ENCODE data around the gene NKAIN2.

The NKAIN2 gene

DNA sequence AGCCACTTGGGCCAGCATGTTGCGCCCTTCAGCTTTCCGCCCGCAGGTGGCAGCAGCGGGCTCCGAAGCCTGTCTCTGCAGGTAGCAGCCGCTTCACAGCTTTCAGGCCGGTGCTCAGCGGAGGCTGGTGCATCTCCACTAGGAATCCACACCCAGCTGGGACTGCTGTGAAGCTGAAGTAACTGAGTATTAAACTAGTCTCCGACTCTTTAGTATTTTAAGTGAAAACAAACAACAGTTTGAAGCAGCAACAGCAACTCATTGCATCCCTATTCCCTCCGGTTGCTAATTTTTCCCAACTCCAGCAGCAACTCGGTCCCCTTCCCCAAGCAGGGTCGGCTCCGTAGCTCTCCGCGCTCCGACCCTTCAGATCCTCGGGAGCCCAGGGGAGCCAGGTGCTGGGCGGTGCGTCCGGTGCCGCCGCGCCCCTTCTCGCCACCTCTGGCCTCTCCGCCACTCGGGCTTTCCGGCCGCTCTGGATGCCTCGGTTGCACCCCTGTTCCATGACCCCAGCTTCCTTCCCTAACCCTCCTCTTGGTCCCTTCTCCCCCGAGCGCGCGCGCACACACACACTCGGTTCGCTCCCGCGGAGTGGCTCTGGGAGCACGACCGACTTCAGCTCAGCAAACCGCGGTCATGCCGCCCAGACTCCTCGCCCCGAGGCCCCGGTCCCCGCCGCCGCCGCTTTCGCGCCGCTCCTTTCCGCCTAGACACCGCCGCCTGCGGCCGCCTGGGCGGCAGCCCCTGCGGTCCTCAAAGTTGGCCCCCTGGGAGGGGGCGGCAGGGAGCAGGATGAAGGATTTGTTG, 765 bp upstream of the NKAIN2 start (continued):
- no peak for TF ChIP-seq ZNF132 (tag by site-specific recombination; IDR thresholded peaks at IDR 0.05; ENCODE audit: borderline replicate concordance)
- peak; percentile 74 for TF ChIP-seq ZBTB48 (tag by site-specific recombination; IDR thresholded peaks at IDR 0.05)
- TF ChIP-seq, protein P1, sequence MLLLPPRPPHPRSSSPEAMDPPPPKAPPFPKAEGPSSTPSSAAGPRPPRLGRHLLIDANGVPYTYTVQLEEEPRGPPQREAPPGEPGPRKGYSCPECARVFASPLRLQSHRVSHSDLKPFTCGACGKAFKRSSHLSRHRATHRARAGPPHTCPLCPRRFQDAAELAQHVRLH (tag by site-specific recombination; IDR thresholded peaks at IDR 0.05) = no peak
- TF ChIP-seq ZNF354C (tag by site-specific recombination; IDR thresholded peaks at IDR 0.05; ENCODE audit: borderline replicate concordance, low read depth) = no peak
- TF ChIP-seq BCL11B (tag by site-specific recombination; IDR thresholded peaks at IDR 0.05; ENCODE audit: low read depth) = no peak
- peak; percentile 50; the same call in 1 of the 2 replicates for TF ChIP-seq ZNF10 (tag by site-specific recombination; IDR thresholded peaks at IDR 0.05)
- TF ChIP-seq, protein P2, sequence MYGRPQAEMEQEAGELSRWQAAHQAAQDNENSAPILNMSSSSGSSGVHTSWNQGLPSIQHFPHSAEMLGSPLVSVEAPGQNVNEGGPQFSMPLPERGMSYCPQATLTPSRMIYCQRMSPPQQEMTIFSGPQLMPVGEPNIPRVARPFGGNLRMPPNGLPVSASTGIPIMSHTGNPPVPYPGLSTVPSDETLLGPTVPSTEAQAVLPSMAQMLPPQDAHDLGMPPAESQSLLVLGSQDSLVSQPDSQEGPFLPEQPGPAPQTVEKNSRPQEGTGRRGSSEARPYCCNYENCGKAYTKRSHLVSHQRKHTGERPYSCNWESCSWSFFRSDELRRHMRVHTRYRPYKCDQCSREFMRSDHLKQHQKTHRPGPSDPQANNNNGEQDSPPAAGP (tag by site-specific recombination; IDR thresholded peaks at IDR 0.05) = peak; percentile 27; the same call in 1 of the 2 replicates
- TF ChIP-seq, protein P3, sequence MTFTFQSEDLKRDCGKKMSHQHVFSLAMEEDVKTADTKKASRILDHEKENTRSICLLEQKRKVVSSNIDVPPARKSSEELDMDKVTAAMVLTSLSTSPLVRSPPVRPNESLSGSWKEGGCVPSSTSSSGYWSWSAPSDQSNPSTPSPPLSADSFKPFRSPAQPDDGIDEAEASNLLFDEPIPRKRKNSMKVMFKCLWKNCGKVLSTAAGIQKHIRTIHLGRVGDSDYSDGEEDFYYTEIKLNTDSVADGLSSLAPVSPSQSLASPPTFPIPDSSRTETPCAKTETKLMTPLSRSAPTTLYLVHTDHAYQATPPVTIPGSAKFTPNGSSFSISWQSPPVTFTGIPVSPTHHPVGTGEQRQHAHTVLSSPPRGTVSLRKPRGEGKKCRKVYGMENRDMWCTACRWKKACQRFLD (tag by site-specific recombination; IDR thresholded peaks at IDR 0.05) = no peak
- TF ChIP-seq KLF8 (tag by site-specific recombination; IDR thresholded peaks at IDR 0.05) = peak; percentile 31; the same call in 1 of the 2 replicates
- TF ChIP-seq ZNF768 (tag by site-specific recombination; IDR thresholded peaks at IDR 0.05) = no peak
- no peak for TF ChIP-seq HOXA7 (CRISPR knock-in tag; IDR thresholded peaks at IDR 0.05; ENCODE audit: borderline replicate concordance)
- no peak for TF ChIP-seq ZNF514 (tag by site-specific recombination; IDR thresholded peaks at IDR 0.05)
- no peak for TF ChIP-seq ZNF155 (tag by site-specific recombination; IDR thresholded peaks at IDR 0.05)
- TF ChIP-seq ZNF16 (tag by site-specific recombination; IDR thresholded peaks at IDR 0.05; ENCODE audit: low read depth) = no peak
- TF ChIP-seq, protein P4, sequence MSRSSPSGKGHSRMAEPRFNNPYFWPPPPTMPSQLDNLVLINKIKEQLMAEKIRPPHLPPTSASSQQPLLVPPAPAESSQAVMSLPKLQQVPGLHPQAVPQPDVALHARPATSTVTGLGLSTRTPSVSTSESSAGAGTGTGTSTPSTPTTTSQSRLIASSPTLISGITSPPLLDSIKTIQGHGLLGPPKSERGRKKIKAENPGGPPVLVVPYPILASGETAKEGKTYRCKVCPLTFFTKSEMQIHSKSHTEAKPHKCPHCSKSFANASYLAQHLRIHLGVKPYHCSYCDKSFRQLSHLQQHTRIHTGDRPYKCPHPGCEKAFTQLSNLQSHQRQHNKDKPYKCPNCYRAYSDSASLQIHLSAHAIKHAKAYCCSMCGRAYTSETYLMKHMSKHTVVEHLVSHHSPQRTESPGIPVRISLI (tag by site-specific recombination; IDR thresholded peaks at IDR 0.05) = no peak
- TF ChIP-seq ZNF311 (tag by site-specific recombination; IDR thresholded peaks at IDR 0.05; ENCODE audit: borderline replicate concordance) = no peak
- TF ChIP-seq GLI4 (tag by site-specific recombination; IDR thresholded peaks at IDR 0.05) = no peak
- TF ChIP-seq, protein P5, sequence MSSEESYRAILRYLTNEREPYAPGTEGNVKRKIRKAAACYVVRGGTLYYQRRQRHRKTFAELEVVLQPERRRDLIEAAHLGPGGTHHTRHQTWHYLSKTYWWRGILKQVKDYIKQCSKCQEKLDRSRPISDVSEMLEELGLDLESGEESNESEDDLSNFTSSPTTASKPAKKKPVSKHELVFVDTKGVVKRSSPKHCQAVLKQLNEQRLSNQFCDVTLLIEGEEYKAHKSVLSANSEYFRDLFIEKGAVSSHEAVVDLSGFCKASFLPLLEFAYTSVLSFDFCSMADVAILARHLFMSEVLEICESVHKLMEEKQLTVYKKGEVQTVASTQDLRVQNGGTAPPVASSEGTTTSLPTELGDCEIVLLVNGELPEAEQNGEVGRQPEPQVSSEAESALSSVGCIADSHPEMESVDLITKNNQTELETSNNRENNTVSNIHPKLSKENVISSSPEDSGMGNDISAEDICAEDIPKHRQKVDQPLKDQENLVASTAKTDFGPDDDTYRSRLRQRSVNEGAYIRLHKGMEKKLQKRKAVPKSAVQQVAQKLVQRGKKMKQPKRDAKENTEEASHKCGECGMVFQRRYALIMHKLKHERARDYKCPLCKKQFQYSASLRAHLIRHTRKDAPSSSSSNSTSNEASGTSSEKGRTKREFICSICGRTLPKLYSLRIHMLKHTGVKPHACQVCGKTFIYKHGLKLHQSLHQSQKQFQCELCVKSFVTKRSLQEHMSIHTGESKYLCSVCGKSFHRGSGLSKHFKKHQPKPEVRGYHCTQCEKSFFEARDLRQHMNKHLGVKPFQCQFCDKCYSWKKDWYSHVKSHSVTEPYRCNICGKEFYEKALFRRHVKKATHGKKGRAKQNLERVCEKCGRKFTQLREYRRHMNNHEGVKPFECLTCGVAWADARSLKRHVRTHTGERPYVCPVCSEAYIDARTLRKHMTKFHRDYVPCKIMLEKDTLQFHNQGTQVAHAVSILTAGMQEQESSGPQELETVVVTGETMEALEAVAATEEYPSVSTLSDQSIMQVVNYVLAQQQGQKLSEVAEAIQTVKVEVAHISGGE (tag by site-specific recombination; conservative IDR thresholded peaks at IDR 0.05; ENCODE audit: low read depth) = 0 out of 2 replicates have a peak, but pooled peaks have one; percentile 16
- no peak for TF ChIP-seq SETDB1 (IDR thresholded peaks at IDR 0.05; ENCODE audit: insufficient read length, low read length)
- TF ChIP-seq ZNF549 (tag by site-specific recombination; IDR thresholded peaks at IDR 0.05) = no peak
- no peak for TF ChIP-seq WT1 (tag by site-specific recombination; IDR thresholded peaks at IDR 0.05)
- TF ChIP-seq EGR2 (tag by site-specific recombination; IDR thresholded peaks at IDR 0.05; ENCODE audit: low read depth) = no peak
- 0 out of 2 replicates have a peak, but pooled peaks have one; percentile 16 for TF ChIP-seq ZNF184 (tag by site-specific recombination; IDR thresholded peaks at IDR 0.05)
- TF ChIP-seq ZNF624 (tag by site-specific recombination; IDR thresholded peaks at IDR 0.05) = no peak
- TF ChIP-seq ZFP69B (tag by site-specific recombination; IDR thresholded peaks at IDR 0.05) = no peak; the same call in 1 of the 2 replicates
- TF ChIP-seq ZNF837 (tag by site-specific recombination; IDR thresholded peaks at IDR 0.05) = peak; percentile 43; the same call in 1 of the 2 replicates
- TF ChIP-seq ZNF521 (tag by site-specific recombination; IDR thresholded peaks at IDR 0.05) = no peak
- no peak for TF ChIP-seq ZNF266 (tag by site-specific recombination; IDR thresholded peaks at IDR 0.05; ENCODE audit: low read depth)
- TF ChIP-seq, protein P6, sequence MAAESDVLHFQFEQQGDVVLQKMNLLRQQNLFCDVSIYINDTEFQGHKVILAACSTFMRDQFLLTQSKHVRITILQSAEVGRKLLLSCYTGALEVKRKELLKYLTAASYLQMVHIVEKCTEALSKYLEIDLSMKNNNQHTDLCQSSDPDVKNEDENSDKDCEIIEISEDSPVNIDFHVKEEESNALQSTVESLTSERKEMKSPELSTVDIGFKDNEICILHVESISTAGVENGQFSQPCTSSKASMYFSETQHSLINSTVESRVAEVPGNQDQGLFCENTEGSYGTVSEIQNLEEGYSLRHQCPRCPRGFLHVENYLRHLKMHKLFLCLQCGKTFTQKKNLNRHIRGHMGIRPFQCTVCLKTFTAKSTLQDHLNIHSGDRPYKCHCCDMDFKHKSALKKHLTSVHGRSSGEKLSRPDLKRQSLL (tag by site-specific recombination; IDR thresholded peaks at IDR 0.05) = no peak
- TF ChIP-seq YY1 (tag by site-specific recombination; IDR thresholded peaks at IDR 0.05) = 0 out of 2 replicates have a peak, but pooled peaks have one; percentile 22
- TF ChIP-seq ZFP41 (tag by site-specific recombination; IDR thresholded peaks at IDR 0.05; ENCODE audit: borderline replicate concordance) = no peak
- TF ChIP-seq ZNF2 (tag by site-specific recombination; IDR thresholded peaks at IDR 0.05) = peak; percentile 90
- TF ChIP-seq ZBTB20 (tag by site-specific recombination; IDR thresholded peaks at IDR 0.05) = peak; percentile 67; the same call in 1 of the 2 replicates
